ENCODE data around the gene AVPI1.

DNA sequence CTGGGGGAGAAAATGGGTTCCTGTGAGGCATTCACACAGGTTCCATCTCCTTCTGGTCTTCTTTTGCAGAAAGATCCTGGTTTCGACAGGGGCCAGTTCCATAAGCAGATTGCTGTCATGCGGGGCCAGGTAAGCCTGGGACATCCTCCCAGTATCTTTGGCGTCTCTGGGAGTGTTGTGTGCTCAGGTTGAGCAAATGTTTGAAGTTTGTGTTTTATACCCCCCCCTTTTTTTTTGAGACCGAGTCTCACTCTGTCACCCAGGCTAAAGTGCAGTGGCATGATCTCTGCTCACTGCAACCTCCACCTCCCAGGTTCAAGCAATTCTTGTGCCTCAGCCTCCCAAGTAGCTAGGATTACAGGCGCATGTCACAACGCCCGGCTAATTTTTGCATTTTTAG lies 20.0 kb downstream of the AVPI1 start:
- TF ChIP-seq, protein P1, sequence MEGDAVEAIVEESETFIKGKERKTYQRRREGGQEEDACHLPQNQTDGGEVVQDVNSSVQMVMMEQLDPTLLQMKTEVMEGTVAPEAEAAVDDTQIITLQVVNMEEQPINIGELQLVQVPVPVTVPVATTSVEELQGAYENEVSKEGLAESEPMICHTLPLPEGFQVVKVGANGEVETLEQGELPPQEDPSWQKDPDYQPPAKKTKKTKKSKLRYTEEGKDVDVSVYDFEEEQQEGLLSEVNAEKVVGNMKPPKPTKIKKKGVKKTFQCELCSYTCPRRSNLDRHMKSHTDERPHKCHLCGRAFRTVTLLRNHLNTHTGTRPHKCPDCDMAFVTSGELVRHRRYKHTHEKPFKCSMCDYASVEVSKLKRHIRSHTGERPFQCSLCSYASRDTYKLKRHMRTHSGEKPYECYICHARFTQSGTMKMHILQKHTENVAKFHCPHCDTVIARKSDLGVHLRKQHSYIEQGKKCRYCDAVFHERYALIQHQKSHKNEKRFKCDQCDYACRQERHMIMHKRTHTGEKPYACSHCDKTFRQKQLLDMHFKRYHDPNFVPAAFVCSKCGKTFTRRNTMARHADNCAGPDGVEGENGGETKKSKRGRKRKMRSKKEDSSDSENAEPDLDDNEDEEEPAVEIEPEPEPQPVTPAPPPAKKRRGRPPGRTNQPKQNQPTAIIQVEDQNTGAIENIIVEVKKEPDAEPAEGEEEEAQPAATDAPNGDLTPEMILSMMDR (IDR thresholded peaks at IDR 0.05), result no peak
- TF ChIP-seq POLR2AphosphoS5 (IDR thresholded peaks at IDR 0.05) (no peak), EP300 (IDR thresholded peaks at IDR 0.05) (no peak), POLR2A (IDR thresholded peaks at IDR 0.05) (no peak)

Data from gastroesophageal sphincter (tissue), 3 donors.